Heart left ventricle (tissue), 13 donors: ENCODE results near the gene MBD3.
A peak's percentile ranks its signal among the peaks of the same experiment; 100 is the strongest.

Experiments
- POLR2A ChIP-seq, 2 donors: fragments of 450-650 bp; IDR thresholded peaks; one replicate each; pipeline ENCODE4 v1.6.1; 2017; ENCODE audit warnings: antibody characterized with exemption in 2 of 2, mild to moderate bottlenecking in 2 of 2, moderate library complexity in 2 of 2
- TF ChIP-seq, protein P1 (sequence below), 12 donors: fragments of 200-600 bp; sonication (generic) in 4 of 12; IDR thresholded peaks; one replicate each; pipeline versions ENCODE4 v1.5.0 to v1.8.0; 2018 to 2022; ENCODE audit warnings: antibody characterized with exemption in 12 of 12, mild to moderate bottlenecking in 5 of 12
- donor health status: ischemic (EF 13 %, LVEDD 7.1; RV severe dilation, severe dysfunction).
- donor health status: DM: no; HTN: yes; CAD: no.
- donor health status: DM: no; HTN: no; CAD: no.
- donor health status: ischemic (EF 25% LVEDD 6.9; RV normal size, moderate dysfunction).
- donor health status: ischemic (EF 25% LVEDD 5.7; RV mildly dilated, moderate dysfunction).
- donor health status: ischemic (EF 35%, LVEDD 5.7; RV mildly dilated, moderate dysfunction).
- donor health status: nonischemic (EF 11% LVEDD 7.7; RV severe dilation, severe dysfunction).
- donor health status: DM: yes; HTN: yes; CAD: no.
- donor health status: PGD.
- donor health status: ischemic (EF 29% LVEDD 5.4; RV normal size, mild dysfunction).
- donor health status: nonischemic (EF 23%, LVEDD 6.1; RV moderate dilation, normal function).

DNA sequence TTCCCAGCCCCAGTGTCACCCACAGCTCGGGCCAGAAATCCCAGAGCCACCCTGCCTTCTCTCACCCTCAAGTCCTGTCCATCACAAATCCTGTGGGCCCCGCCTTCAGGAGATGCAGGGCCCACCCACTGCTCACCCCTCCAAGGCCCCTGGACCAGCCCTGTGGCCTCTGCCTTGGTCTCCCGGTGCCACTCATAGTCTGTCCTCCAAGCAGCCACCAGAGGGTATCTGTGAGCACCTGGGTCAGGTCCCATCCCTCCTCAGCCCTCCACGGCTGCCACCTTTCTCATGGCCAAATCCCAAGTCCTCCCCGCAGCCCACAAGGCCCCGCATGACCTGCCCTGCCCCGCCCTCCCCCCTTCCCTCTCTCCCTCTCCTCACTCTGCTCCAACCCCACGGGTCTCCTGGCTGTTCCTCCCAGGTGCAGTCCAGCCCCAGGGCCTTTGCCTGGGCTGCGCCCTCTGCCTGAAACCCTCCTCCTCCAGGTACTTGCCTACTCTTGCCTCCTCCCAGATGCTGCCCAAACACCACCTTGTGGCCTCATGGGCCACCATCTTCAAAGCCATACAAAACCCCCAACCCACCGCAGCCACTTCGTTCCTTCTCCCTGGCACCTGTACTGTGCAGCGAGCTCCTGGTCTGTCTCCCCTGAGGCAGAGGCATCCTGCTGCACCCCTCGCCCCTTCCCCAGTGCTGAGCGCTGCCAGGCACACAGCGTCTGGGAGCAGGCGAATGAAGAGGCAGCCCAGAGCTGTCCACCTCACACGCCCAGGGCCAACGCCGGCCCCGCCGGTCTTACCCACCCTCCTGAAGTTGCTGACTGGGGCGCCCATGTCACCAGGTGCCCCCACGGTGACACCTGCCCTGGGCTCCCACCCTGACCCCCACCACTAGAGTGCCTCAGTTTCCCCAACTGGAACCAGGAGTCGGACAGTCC is 25.8 kb upstream of the MBD3 start:
- TF ChIP-seq POLR2A (IDR thresholded peaks at IDR 0.05) = no peak
- TF ChIP-seq, protein P1, sequence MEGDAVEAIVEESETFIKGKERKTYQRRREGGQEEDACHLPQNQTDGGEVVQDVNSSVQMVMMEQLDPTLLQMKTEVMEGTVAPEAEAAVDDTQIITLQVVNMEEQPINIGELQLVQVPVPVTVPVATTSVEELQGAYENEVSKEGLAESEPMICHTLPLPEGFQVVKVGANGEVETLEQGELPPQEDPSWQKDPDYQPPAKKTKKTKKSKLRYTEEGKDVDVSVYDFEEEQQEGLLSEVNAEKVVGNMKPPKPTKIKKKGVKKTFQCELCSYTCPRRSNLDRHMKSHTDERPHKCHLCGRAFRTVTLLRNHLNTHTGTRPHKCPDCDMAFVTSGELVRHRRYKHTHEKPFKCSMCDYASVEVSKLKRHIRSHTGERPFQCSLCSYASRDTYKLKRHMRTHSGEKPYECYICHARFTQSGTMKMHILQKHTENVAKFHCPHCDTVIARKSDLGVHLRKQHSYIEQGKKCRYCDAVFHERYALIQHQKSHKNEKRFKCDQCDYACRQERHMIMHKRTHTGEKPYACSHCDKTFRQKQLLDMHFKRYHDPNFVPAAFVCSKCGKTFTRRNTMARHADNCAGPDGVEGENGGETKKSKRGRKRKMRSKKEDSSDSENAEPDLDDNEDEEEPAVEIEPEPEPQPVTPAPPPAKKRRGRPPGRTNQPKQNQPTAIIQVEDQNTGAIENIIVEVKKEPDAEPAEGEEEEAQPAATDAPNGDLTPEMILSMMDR (IDR thresholded peaks at IDR 0.05) = peak in 10 of 12 donors; percentile 8 to 52 (median 38)
